ENCODE measurements around the gene TTC28. TPM values are rescaled to one million over a fixed set of nuclear protein-coding genes. Genes with fewer than 3 reads are reported as not detected.

The TTC28 gene
- total RNA-seq, 1 donor from 2014 or later: 23.2 TPM

GRCh38 chr22:28096161-28096560 is 583.5 kb downstream of the TTC28 start:
- DNase-seq (ENCODE audit: low read depth): no peak
- H3K79me2 ChIP-seq (ENCODE audit: insufficient read depth, low read length): no peaks in the 10 kb centered on the region
- H3K27me3 Mint-ChIP-seq (ENCODE audit: low read depth, unreplicated experiment): no peaks in the 10 kb centered on the region
- TF ChIP-seq EZH2 (IDR thresholded peaks at IDR 0.05; ENCODE audit: insufficient read depth, low read length): no peak
- no peak for FAIRE-seq
- no peaks in the 10 kb centered on the region for H4K20me1 ChIP-seq (ENCODE audit: insufficient read depth, low read length)
- H3K36me3 ChIP-seq (ENCODE audit: insufficient read depth, low read length): no peaks in the 10 kb centered on the region
- H3K36me3 Mint-ChIP-seq (ENCODE audit: low read depth, unreplicated experiment): peaks cover 9% of the 10 kb centered on the region
- no peaks in the 10 kb centered on the region for H3K27me3 ChIP-seq (ENCODE audit: insufficient read depth, low read length)
- no peak overlapping the region for H2AFZ ChIP-seq (ENCODE audit: low read depth, low read length)
- no peak overlapping the region for H3K4me2 ChIP-seq (ENCODE audit: low read length)
- no peak overlapping the region for H3K4me3 Mint-ChIP-seq (ENCODE audit: unreplicated experiment)
- no peaks in the 10 kb centered on the region for H3K9me3 ChIP-seq (ENCODE audit: insufficient read depth, low read depth, low read length)
- H3K9ac ChIP-seq (ENCODE audit: low read length): no peak overlapping the region
- no peaks in the 10 kb centered on the region for H3K9me3 Mint-ChIP-seq (ENCODE audit: unreplicated experiment)
- H3K27ac ChIP-seq (ENCODE audit: low read depth, low read length): no peak overlapping the region
- H3K4me1 Mint-ChIP-seq (ENCODE audit: low read depth, unreplicated experiment): no peaks in the 10 kb centered on the region
- no peaks in the 10 kb centered on the region for H3K4me1 ChIP-seq (ENCODE audit: insufficient read depth, low read length)
- H3K27ac Mint-ChIP-seq (ENCODE audit: unreplicated experiment): no peak overlapping the region
- H3K4me3 ChIP-seq (ENCODE audit: insufficient read depth, low read depth, low read length): no peak overlapping the region

DNA sequence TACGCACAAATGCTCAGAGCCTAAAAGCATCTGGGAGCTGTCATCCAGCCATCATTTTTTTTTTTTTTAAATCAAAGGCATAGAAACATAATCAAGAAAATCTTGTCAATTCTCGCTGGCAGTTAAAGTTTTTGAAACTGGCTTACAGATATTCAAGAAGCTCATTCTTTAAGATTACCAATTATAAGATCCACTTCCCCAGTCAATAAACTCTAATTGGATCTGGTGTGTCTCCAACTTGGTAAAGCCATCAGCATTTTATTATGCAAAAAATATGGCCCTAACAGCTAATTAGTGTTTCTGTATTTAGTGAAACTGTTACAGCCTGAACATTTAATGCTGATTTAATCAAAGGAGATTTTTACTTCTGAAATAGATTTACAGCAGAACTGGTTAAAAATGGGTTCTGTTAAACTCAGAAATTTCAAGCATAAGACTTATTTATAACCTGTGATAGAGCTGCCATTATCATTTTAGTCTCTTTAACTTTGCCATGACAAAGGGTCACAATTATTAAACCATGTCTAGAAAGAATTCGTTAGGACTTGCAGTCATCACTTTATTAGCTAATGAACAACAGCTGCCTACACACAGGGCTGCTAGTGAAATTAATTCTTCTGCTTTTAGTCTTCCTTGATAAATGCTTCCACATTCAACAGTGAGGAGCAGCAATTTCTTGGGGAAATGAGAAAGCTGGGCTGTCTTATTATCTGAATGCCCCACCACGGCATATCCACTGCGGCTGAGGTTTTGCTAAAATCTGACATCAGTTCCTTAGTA is 584.1 kb downstream of the TTC28 start:
- no peak overlapping the region for H3K27ac ChIP-seq (ENCODE audit: low read depth, low read length)
- Mint-ChIP-seq H3K4me1 (ENCODE audit: low read depth, unreplicated experiment) (no peaks in the 10 kb centered on the region), H3K27ac (ENCODE audit: unreplicated experiment) (no peak overlapping the region), H3K27me3 (ENCODE audit: low read depth, unreplicated experiment) (no peaks in the 10 kb centered on the region), H3K9me3 (ENCODE audit: unreplicated experiment) (no peaks in the 10 kb centered on the region), H3K4me3 (ENCODE audit: unreplicated experiment) (no peak overlapping the region), H3K36me3 (ENCODE audit: low read depth, unreplicated experiment) (peaks cover 9% of the 10 kb centered on the region)
- no peaks in the 10 kb centered on the region for H3K27me3 ChIP-seq (ENCODE audit: insufficient read depth, low read length)
- H3K79me2 ChIP-seq (ENCODE audit: insufficient read depth, low read length): no peaks in the 10 kb centered on the region
- DNase-seq (ENCODE audit: low read depth): no peak
- TF ChIP-seq, protein P1, sequence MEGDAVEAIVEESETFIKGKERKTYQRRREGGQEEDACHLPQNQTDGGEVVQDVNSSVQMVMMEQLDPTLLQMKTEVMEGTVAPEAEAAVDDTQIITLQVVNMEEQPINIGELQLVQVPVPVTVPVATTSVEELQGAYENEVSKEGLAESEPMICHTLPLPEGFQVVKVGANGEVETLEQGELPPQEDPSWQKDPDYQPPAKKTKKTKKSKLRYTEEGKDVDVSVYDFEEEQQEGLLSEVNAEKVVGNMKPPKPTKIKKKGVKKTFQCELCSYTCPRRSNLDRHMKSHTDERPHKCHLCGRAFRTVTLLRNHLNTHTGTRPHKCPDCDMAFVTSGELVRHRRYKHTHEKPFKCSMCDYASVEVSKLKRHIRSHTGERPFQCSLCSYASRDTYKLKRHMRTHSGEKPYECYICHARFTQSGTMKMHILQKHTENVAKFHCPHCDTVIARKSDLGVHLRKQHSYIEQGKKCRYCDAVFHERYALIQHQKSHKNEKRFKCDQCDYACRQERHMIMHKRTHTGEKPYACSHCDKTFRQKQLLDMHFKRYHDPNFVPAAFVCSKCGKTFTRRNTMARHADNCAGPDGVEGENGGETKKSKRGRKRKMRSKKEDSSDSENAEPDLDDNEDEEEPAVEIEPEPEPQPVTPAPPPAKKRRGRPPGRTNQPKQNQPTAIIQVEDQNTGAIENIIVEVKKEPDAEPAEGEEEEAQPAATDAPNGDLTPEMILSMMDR (IDR thresholded peaks at IDR 0.05; ENCODE audit: insufficient read depth, low read depth, low read length): no peak
- no peak for TF ChIP-seq EZH2 (IDR thresholded peaks at IDR 0.05; ENCODE audit: insufficient read depth, low read length)
- no peak overlapping the region for H3K9ac ChIP-seq (ENCODE audit: low read length)
- no peak overlapping the region for H3K4me2 ChIP-seq (ENCODE audit: low read length)
- no peaks in the 10 kb centered on the region for H3K4me1 ChIP-seq (ENCODE audit: insufficient read depth, low read length)
- H4K20me1 ChIP-seq (ENCODE audit: insufficient read depth, low read length): no peaks in the 10 kb centered on the region
- H3K4me3 ChIP-seq (ENCODE audit: insufficient read depth, low read depth, low read length): no peak overlapping the region
- no peaks in the 10 kb centered on the region for H3K36me3 ChIP-seq (ENCODE audit: insufficient read depth, low read length)
- no peak overlapping the region for H2AFZ ChIP-seq (ENCODE audit: low read depth, low read length)
- FAIRE-seq: no peak
- H3K9me3 ChIP-seq (ENCODE audit: insufficient read depth, low read depth, low read length): no peaks in the 10 kb centered on the region

DNA sequence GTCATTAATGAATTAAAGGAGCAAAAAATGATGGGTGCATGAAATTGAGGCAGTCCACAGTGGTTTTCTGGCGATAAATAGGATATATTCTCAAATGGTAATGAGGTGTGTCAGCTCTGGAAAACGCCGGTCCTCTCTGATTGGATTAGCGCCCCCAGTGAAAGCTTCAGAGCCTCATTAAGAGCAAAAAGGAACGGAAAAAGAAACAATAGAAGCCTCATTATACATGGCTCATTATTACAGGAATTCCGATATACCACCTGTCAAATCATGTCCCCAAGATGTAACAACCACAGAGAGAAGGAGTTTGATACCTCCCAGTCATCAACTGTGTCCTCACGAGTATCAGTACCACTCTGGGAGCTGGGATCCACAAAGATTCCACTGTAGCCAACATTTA is 584.9 kb downstream of the TTC28 start:
- H3K27me3 Mint-ChIP-seq (ENCODE audit: low read depth, unreplicated experiment): no peaks in the 10 kb centered on the region
- no peak overlapping the region for H3K4me2 ChIP-seq (ENCODE audit: low read length)
- no peaks in the 10 kb centered on the region for H3K9me3 Mint-ChIP-seq (ENCODE audit: unreplicated experiment)
- DNase-seq (ENCODE audit: low read depth) (no peak), FAIRE-seq (no peak)
- H3K36me3 ChIP-seq (ENCODE audit: insufficient read depth, low read length): no peaks in the 10 kb centered on the region
- peaks cover 9% of the 10 kb centered on the region for H3K36me3 Mint-ChIP-seq (ENCODE audit: low read depth, unreplicated experiment)
- no peak overlapping the region for H3K27ac ChIP-seq (ENCODE audit: low read depth, low read length)
- H3K9ac ChIP-seq (ENCODE audit: low read length): no peak overlapping the region
- H3K27me3 ChIP-seq (ENCODE audit: insufficient read depth, low read length): no peaks in the 10 kb centered on the region
- no peaks in the 10 kb centered on the region for H3K4me1 ChIP-seq (ENCODE audit: insufficient read depth, low read length)
- no peak overlapping the region for H3K27ac Mint-ChIP-seq (ENCODE audit: unreplicated experiment)
- TF ChIP-seq EZH2 (IDR thresholded peaks at IDR 0.05; ENCODE audit: insufficient read depth, low read length): no peak
- TF ChIP-seq, protein P1 (IDR thresholded peaks at IDR 0.05; ENCODE audit: insufficient read depth, low read depth, low read length): no peak
- no peak overlapping the region for H2AFZ ChIP-seq (ENCODE audit: low read depth, low read length)
- no peaks in the 10 kb centered on the region for H3K4me1 Mint-ChIP-seq (ENCODE audit: low read depth, unreplicated experiment)
- no peaks in the 10 kb centered on the region for H3K79me2 ChIP-seq (ENCODE audit: insufficient read depth, low read length)
- H4K20me1 ChIP-seq (ENCODE audit: insufficient read depth, low read length): no peaks in the 10 kb centered on the region
- H3K4me3 ChIP-seq (ENCODE audit: insufficient read depth, low read depth, low read length): no peak overlapping the region
- no peak overlapping the region for H3K4me3 Mint-ChIP-seq (ENCODE audit: unreplicated experiment)
- H3K9me3 ChIP-seq (ENCODE audit: insufficient read depth, low read depth, low read length): no peaks in the 10 kb centered on the region
